Stimulated activated CD8-positive, alpha-beta memory T cell treated with anti-CD3 and anti-CD28 coated beads, Interleukin-12 subunit alpha, Interleukin-12 subunit beta, amount 100 ng/mL, for 4 hours (primary cell): ENCODE measurements around the gene SMURF1.
"Not testable (repeated sequence)": the region's sequence is repeated elsewhere in the genome, so short reads cannot be mapped to it uniquely, and the experiment has no call there.

Experiments
- DNase-seq: peaks from one replicate; pipeline ENCODE4 v3.0.0-alpha.2; 2020; ENCODE audit warnings: low read depth

Gene SMURF1

GRCh38 chr7:99050971-99051370, 92.9 kb downstream of the SMURF1 start:
- DNase-seq = no peak

DNA sequence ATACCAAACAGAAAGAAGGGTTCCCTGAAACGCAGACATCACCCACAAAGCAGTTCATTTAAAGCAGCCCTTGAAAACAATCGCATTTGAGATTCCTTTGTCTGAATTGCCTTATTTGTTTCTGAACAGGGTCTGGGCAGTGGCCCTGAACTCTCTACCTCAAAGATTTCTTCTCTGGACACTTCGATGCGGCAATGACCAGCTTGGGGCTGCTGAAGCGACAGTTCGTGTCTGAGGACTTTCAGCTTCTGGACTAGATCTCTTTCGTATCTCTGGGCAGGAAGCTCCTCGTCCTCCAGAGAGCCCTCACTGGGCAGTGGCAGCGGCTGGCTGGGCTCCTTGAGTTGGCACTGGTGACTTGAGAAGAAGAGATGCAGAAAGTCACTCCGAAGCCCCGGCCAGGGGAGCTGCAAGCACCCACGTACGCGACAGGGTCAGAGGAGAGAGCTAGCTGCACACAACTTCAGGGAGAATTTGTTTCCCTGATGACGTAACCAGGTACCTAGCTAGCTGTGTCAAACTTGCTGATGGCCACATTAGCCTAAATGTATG, 96.3 kb downstream of the SMURF1 start:
- no peak for DNase-seq

- DNase-seq = no peak
Observed at GRCh38 chr7:99046722-99047121, 97.2 kb downstream of the SMURF1 start.

- not testable (repeated sequence) for DNase-seq
Observed at GRCh38 chr7:99046262-99046661, 97.6 kb downstream of the SMURF1 start.

DNA sequence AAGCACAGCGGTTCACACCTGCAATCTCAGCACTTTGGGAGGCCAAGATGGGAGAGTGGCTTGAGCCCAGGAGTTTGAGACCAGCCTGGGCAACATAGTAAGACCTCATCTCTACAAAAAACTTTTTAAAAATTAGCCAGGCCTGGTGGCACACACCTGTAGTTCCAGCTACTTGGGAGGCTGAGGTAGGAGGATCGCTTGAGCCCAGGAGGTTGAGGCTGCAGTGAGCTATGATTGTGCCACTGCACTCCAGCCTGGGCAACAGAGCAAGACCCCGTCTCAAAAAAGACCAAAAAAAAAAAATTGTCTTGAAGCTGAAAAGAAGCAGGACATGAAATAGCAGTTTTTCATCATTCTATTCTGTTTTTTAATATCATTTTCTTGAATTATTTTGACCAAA, 99.0 kb downstream of the SMURF1 start:
- DNase-seq = not testable (repeated sequence)

GRCh38 chr7:99042957-99043356, 101.0 kb downstream of the SMURF1 start:
- DNase-seq = no peak

- no peak for DNase-seq
Observed at GRCh38 chr7:99041526-99041925, 102.4 kb downstream of the SMURF1 start.

DNA sequence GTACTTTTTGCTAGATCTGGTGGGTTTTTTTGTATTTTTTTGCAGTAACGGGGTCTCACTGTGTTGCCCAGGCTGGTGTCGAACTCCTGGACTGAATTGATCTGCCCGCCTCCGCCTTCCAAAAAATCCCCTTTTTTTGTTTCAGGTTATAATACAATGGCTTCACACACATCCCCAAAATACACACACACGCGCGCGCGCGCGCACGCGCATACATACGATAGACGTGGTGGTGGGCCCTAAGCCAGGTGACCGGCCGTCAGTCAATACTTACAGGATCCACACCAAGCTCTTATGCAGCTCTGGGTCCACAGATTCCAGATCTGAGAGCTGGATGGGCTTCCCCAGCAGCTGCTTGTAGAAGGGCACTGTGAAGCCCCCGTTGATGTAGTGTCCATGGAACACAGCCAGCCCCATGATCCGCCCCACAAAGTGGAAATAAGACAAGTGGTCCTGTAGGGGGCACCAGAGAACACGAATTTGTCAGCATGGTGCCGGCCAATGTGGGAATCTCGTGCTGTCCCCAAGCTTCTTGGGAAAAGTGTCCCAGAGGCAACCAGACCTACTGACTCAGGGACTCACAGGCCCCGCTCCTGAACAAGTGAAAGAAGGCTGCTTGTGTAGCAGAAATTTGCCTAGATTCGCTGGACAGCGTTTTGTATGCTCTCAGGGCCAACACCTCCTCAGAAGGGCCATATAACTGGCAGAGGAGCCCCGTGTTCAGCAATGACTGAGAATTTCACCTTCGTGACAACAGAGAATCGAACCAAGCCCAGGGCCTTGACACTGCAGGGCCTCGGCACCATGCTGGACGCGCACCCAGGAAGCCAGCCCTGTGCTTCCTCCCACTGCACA, 103.6 kb downstream of the SMURF1 start:
- DNase-seq = no peak

GRCh38 chr7:99039384-99039891, 104.5 kb downstream of the SMURF1 start:
- DNase-seq = no peak

DNA sequence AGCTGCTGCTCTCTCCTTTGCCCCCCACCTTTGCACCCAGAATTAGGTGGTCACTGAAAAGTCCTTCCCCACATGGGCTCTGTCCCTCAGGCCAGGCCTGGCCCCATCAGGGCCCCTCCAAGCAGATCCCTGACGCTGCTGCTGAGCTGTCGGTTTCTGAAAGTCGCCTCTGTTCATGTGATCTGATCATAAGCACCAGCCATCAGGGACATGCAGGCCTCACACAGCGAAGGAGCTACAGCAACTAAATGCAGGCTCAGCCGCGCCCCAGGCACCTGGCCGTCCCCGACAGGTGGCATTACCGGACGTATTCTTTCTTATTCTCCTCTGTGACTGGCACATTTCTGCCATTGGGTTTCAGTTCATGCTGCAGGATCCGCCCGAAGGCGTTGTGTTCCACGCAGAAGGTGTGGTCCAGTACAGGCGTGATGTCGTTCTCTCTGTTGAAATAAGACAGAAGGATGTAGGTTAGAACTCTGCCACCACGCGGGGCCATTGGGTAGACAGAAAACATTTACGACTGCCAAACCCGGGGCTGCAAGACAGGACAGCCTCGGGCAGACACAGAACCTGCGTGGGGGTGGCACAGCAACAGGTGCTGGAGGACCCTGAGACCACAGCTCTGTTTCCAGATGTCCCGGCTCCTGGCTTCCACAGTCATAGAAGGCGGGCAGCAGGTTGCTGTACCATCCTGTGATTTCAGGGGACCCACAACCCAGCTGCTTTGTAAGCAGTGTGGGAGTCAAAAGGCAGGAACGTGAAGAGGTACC, 105.6 kb downstream of the SMURF1 start:
- DNase-seq = no peak

GRCh38 chr7:99037327-99037940, 106.5 kb downstream of the SMURF1 start:
- no peak for DNase-seq

DNA sequence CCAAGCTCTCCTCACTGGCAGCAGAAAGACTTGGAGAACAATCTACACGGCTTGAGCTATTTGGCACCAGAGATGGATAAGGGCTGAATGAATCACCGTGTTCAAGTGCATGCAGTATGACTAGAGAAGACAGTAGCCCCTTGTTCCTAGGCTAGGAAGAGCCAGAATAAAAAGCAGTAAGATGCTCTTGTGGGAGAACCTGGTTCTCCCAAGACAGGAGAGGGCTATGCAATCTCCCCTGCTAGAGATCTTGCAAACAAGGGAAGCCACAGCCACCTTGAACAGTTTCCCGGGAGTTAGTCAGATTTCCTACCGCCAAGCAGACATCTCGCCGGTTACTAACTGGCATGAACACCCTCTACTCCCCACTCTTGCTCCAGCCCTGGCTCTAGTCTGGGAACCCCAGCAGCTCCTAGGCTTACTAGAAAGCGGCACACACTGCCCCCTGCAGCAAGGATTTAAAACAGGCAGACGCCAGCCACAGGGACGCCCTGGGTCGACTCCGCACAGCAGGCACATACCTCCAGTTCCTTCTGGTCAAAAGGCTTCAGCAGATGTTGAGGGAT, 107.3 kb downstream of the SMURF1 start:
- DNase-seq = no peak

GRCh38 chr7:99035723-99036545, 108.0 kb downstream of the SMURF1 start:
- no peak for DNase-seq

DNA sequence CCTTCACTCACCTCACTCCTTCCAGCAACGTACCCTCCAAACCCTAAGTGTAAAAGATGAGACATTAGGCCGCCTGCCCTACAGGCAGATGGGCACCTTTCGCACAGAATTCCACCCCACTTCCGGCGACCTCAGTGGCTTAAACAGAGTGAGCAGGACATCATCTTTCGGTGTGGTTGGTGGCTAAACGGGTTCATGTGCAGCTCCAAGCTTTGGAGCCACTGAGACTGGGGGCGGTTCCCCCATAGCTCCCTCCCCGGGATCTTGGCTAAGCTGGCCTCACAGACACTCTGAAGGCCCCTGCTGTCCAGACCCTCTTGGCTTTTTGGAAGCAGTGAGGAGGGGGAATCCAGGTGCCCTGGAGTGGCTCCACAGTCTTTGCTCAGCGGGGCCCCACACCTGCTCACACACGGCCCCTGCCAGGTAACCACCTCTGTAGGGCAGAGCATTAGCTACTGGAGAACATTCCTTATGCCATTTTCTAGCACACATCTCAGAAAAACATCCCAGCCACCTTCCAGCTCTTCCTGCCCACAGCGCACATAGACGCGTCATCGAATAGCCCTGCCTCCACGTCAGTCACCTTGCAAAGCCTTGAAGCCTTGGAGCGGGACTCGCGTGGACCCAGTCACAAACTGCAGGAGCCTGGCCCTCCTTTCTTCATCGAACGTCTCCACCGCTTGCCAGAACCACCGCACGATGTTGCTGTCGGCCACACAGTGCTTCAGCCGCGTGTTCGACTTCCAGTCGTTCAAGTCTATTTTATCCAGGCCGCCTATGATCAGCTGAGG, 108.8 kb downstream of the SMURF1 start:
- no peak for DNase-seq

DNA sequence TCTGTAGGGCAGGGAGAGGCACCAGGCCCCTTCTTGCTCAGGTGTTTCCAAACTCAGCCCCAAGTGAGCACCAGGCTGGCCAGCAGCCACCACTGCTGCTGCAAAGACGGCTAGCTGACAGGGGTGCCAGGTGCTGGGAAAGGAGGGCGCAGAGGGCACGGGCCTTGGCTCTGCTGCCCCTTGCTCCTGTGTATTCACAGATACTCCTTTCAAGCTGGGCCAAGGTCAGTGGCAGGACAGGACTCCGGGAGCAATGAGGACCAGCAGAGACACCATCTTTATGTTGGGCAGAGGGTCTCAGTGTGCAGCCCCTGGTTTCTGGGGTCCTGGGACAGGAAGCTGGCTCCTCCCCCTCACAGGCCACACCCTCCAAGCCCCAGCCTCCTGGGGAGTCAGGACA, 110.1 kb downstream of the SMURF1 start:
- DNase-seq = no peak

DNA sequence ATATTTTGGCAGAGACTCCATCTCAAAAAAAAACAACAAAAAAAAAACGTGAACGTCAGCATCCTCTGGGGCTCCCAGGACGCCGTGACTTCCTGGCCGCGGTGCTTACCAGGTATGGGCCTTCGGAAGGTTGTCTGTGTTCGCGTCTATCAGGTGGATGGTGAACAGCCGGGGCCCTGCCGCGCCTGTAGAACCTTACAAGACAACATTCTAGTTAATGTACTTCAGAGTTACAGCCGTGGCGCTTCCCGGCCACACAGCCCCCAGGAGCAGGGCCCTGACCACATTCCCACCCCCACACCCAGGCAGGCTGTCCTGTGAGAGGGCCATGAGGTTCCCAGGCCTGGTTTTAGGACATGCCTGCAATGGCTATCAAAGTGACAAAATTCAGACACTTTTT, 111.0 kb downstream of the SMURF1 start:
- DNase-seq = no peak

- DNase-seq = no peak
Observed at GRCh38 chr7:99031496-99031895, 112.4 kb downstream of the SMURF1 start.

DNA sequence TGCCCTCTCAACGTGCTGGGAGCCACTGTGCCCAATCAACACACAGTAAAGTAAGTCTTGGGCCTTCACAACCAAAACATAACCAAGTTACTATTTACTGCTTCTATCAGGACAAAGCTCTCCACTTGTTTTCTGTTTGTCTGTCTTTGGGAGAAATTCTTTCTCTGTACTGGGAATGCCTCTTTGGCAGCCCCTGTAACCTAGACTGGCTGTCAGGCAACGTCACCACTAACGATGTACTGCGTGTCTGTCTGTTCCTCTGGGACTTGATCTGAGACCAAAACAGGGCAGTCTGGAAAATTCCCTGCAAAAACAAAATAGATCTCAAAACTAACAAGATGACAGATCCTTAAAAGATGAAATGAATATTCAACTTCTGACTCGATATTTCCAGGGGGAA, 113.0 kb downstream of the SMURF1 start:
- DNase-seq = no peak

GRCh38 chr7:99030457-99030856, 113.5 kb downstream of the SMURF1 start:
- no peak for DNase-seq
